NCI-H128 (cell line): ENCODE results near the gene GJC3.
"Not testable (repeated sequence)": the region's sequence is repeated elsewhere in the genome, so short reads cannot be mapped to it uniquely, and the experiment has no call there.

Experiments
- DNase-seq: peaks from one replicate; lab custom pipeline; 2025; ENCODE audit not compliant: unreplicated experiment; lab: John Stamatoyannopoulos, UW

Gene GJC3

GRCh38 chr7:99928994-99929729 lies at the start of gene GJC3:
Gene GJC3 (minus strand): TSS chr7:99929620. CDS start chr7:99929620, 0 bp downstream.
- peak; percentile 46 for DNase-seq

GRCh38 chr7:99976626-99977025 lies 47.2 kb upstream of the GJC3 start:
- no peak for DNase-seq

- no peak for DNase-seq
Measured at GRCh38 chr7:99975782-99976521, 46.5 kb upstream of the GJC3 start, which contains the start of gene AZGP1. Gene AZGP1 (minus strand): TSS chr7:99976031. CDS start chr7:99976020, 11 bp downstream.

GRCh38 chr7:99974681-99975080 lies 45.3 kb upstream of the GJC3 start:
- DNase-seq = no peak

- DNase-seq = not testable (repeated sequence)
Measured at GRCh38 chr7:99973817-99974216, 44.4 kb upstream of the GJC3 start.

GRCh38 chr7:99971242-99971641 lies 41.8 kb upstream of the GJC3 start:
- no peak for DNase-seq

GRCh38 chr7:99969813-99970212 lies 40.4 kb upstream of the GJC3 start:
- DNase-seq = not testable (repeated sequence)

- no peak for DNase-seq
Measured at GRCh38 chr7:99969298-99969697, 39.9 kb upstream of the GJC3 start.

- DNase-seq = no peak
Measured at GRCh38 chr7:99958564-99959227, 29.3 kb upstream of the GJC3 start.

- no peak for DNase-seq
Measured at GRCh38 chr7:99955247-99955646, 25.8 kb upstream of the GJC3 start.

- not testable (repeated sequence) for DNase-seq
Measured at GRCh38 chr7:99954643-99955042, 25.2 kb upstream of the GJC3 start.

- no peak for DNase-seq
Measured at GRCh38 chr7:99953649-99954048, 24.2 kb upstream of the GJC3 start.

GRCh38 chr7:99952649-99953048 lies 23.2 kb upstream of the GJC3 start:
- DNase-seq = not testable (repeated sequence)

- not testable (repeated sequence) for DNase-seq
Measured at GRCh38 chr7:99950819-99951218, 21.4 kb upstream of the GJC3 start.

- DNase-seq = no peak
Measured at GRCh38 chr7:99949645-99950228, 20.3 kb upstream of the GJC3 start.

GRCh38 chr7:99947608-99948007 lies 18.2 kb upstream of the GJC3 start:
- DNase-seq = no peak

GRCh38 chr7:99944497-99945070 lies 15.2 kb upstream of the GJC3 start:
- DNase-seq = no peak

GRCh38 chr7:99943641-99944496 lies 14.4 kb upstream of the GJC3 start:
- DNase-seq = no peak

GRCh38 chr7:99938296-99938695 lies 8.9 kb upstream of the GJC3 start:
- DNase-seq = no peak

GRCh38 chr7:99935009-99935408 lies 5.6 kb upstream of the GJC3 start:
- DNase-seq = not testable (repeated sequence)
